GM12891 (cell line): Measurements from ENCODE around the gene ANAPC7.

Experiments used
- POLR2A ChIP-seq: IDR thresholded peaks from 2 replicates; pipeline ENCODE4 v1.6.1; 2011; ENCODE audit warnings: low read depth, low read length, control low read depth
- POLR2AphosphoS5 ChIP-seq: IDR thresholded peaks from 2 replicates; pipeline ENCODE4 v1.6.1; 2011; ENCODE audit warnings: low read depth, low read length, control low read depth

- no peak for TF ChIP-seq POLR2A
- peak; percentile 6; the same call in 1 of the 2 replicates for TF ChIP-seq POLR2AphosphoS5
Measured at GRCh38 chr12:110371408-110372055, 32.0 kb downstream of the ANAPC7 start.
